ENCODE measurements around the gene CAMK2N1. TPM values are rescaled to one million over a fixed set of nuclear protein-coding genes. Genes with fewer than 3 reads are reported as not detected.
A peak's percentile ranks its signal among the peaks of the same experiment; 100 is the strongest.
"Not testable (repeated sequence)": the region's sequence is repeated elsewhere in the genome, so short reads cannot be mapped to it uniquely, and the experiment has no call there.

CAMK2N1 gene
- total RNA-seq, 1 donor from 2014 or later = 1.0 TPM

- not testable (repeated sequence) for DNase-seq (ENCODE audit: low read depth in 2 of 2)
These were observed 10.8 kb upstream of the CAMK2N1 start for GRCh38 chr1:20496725-20497383.

- DNase-seq (ENCODE audit: low read depth in 2 of 2) = no peak
These were observed 10.2 kb upstream of the CAMK2N1 start for GRCh38 chr1:20496241-20496661.

GRCh38 chr1:20495661-20496060 is 9.7 kb upstream of the CAMK2N1 start:
- DNase-seq (ENCODE audit: low read depth in 2 of 2) = no peak

- peak; percentile 54 to 80 for DNase-seq (ENCODE audit: low read depth in 2 of 2)
These were observed 8.8 kb upstream of the CAMK2N1 start for GRCh38 chr1:20494609-20495311.

GRCh38 chr1:20493839-20494608 is 8.0 kb upstream of the CAMK2N1 start:
- DNase-seq (ENCODE audit: low read depth in 2 of 2) = peak; percentile 92

- no peak for DNase-seq (ENCODE audit: low read depth in 2 of 2)
These were observed 7.3 kb upstream of the CAMK2N1 start for GRCh38 chr1:20493309-20493708.

GRCh38 chr1:20492751-20493150 is 6.7 kb upstream of the CAMK2N1 start:
- DNase-seq (ENCODE audit: low read depth in 2 of 2) = no peak

- DNase-seq (ENCODE audit: low read depth in 2 of 2) = no peak
These were observed 5.9 kb upstream of the CAMK2N1 start for GRCh38 chr1:20491866-20492265.

GRCh38 chr1:20491178-20491577 is 5.2 kb upstream of the CAMK2N1 start:
- no peak for DNase-seq (ENCODE audit: low read depth in 2 of 2)

GRCh38 chr1:20487236-20487590 is 1.2 kb upstream of the CAMK2N1 start:
- DNase-seq (ENCODE audit: low read depth in 2 of 2) = no peak

GRCh38 chr1:20486457-20487235 is 636 bp upstream of the CAMK2N1 start:
- DNase-seq (ENCODE audit: low read depth in 2 of 2) = peak in 1 of 2 donors; percentile 17

- DNase-seq (ENCODE audit: low read depth in 2 of 2) = peak in 1 of 2 donors; percentile 25
These were observed 1.2 kb downstream of the CAMK2N1 start for GRCh38 chr1:20484519-20485462.

- peak in 1 of 2 donors; percentile 21 for DNase-seq (ENCODE audit: low read depth in 2 of 2)
These were observed 2.0 kb downstream of the CAMK2N1 start for GRCh38 chr1:20483833-20484518.

GRCh38 chr1:20483098-20483832 is 2.7 kb downstream of the CAMK2N1 start:
- no peak for DNase-seq (ENCODE audit: low read depth in 2 of 2)

GRCh38 chr1:20481643-20482498 is 4.1 kb downstream of the CAMK2N1 start:
- no peak for DNase-seq (ENCODE audit: low read depth in 2 of 2)

GRCh38 chr1:20480951-20481617 is 4.9 kb downstream of the CAMK2N1 start:
- no peak for DNase-seq (ENCODE audit: low read depth in 2 of 2)

GRCh38 chr1:20480243-20480944 is 5.6 kb downstream of the CAMK2N1 start:
- no peak for DNase-seq (ENCODE audit: low read depth in 2 of 2)

All from dermis microvascular lymphatic vessel endothelial cell (primary cell).